GM18909 (cell line): ENCODE measurements around the gene NCS1.

Source experiments
- ATAC-seq: cut with Tn5 transposase; IDR thresholded peaks from one replicate; pipeline ENCODE4 v1.9.1; 2021; ENCODE audit warnings: mild to moderate bottlenecking; ENCODE audit not compliant: unreplicated experiment, poor library complexity

The NCS1 gene

GRCh38 chr9:130234340-130235260, 62.4 kb downstream of the NCS1 start:
- ATAC-seq: no peak

- ATAC-seq: no peak
Observed at GRCh38 chr9:130235558-130236435, 63.6 kb downstream of the NCS1 start.

- no peak for ATAC-seq
Observed at GRCh38 chr9:130236436-130236985, 64.3 kb downstream of the NCS1 start.

- no peak for ATAC-seq
Observed at GRCh38 chr9:130237076-130237475, 64.9 kb downstream of the NCS1 start.

- ATAC-seq: no peak
Observed at GRCh38 chr9:130237763-130238524, 65.7 kb downstream of the NCS1 start.

- ATAC-seq: no peak
Observed at GRCh38 chr9:130239363-130239695, 67.1 kb downstream of the NCS1 start.

- peak; percentile 55 for ATAC-seq
Observed at GRCh38 chr9:130239741-130240241, 67.6 kb downstream of the NCS1 start.

- no peak for ATAC-seq
Observed at GRCh38 chr9:130240410-130241197, 68.4 kb downstream of the NCS1 start.

- ATAC-seq: no peak
Observed at GRCh38 chr9:130241198-130241535, 69.0 kb downstream of the NCS1 start.

GRCh38 chr9:130242270-130243014, 70.2 kb downstream of the NCS1 start:
- no peak for ATAC-seq

GRCh38 chr9:130243015-130243881, 71.0 kb downstream of the NCS1 start:
- ATAC-seq: peak; percentile 58

GRCh38 chr9:130243882-130244170, 71.6 kb downstream of the NCS1 start:
- no peak for ATAC-seq

- ATAC-seq: no peak
Observed at GRCh38 chr9:130244548-130245165, 72.5 kb downstream of the NCS1 start.

GRCh38 chr9:130245474-130245873, 73.3 kb downstream of the NCS1 start:
- no peak for ATAC-seq

GRCh38 chr9:130246126-130246525, 73.9 kb downstream of the NCS1 start:
- ATAC-seq: no peak

- ATAC-seq: no peak
Observed at GRCh38 chr9:130254747-130255630, 82.8 kb downstream of the NCS1 start.
